ENCODE data around the gene SLC4A4.
"Not testable (repeated sequence)": the region's sequence is repeated elsewhere in the genome, so short reads cannot be mapped to it uniquely, and the experiment has no call there.

SLC4A4 gene

DNA sequence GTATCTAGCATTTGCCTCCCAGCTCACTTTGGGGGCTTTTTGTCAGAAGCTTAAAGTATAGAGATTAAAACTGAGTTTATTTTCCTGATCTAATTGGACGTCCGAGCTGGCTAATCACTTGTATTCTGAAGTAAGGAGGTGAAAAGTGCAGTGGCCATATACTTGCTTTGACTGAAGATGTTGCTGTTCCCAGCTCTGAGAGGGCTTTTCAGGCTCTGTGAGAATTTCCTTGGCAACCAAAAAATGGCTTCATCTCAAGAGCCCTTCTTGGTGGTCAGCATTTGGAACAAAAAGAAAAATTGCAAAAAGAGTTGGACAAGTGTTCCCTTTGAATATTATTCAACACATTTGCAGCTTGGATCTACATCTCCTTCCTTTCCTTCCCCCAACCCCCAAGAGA is 67.0 kb downstream of the SLC4A4 start:
- DNase-seq (ENCODE audit: low spot score in 2 of 2), result no peak
- Histone ChIP-seq H3K36me3 (replicated peaks) (no peaks in the 10 kb centered on the region), H3K9me3 (no peaks in the 10 kb centered on the region), H3K27me3 (ENCODE audit: low read depth) (0 out of 2 replicates have a peak, but pooled peaks cover 3% of the 10 kb centered on the region), H3K4me1 (no peaks in the 10 kb centered on the region), H3K4me3 (no peak overlapping the region)
- in situ Hi-C loops (cut with MboI; ENCODE audit: low sequenced_read_pairs), result no loop called here

GRCh38 chr4:71406459-71406963 is 67.7 kb downstream of the SLC4A4 start:
- Histone ChIP-seq H3K4me3 (no peak overlapping the region), H3K27me3 (ENCODE audit: low read depth) (0 out of 2 replicates have a peak, but pooled peaks cover 3% of the 10 kb centered on the region), H3K9me3 (no peaks in the 10 kb centered on the region), H3K36me3 (replicated peaks) (no peaks in the 10 kb centered on the region), H3K4me1 (no peaks in the 10 kb centered on the region)
- DNase-seq (ENCODE audit: low spot score in 2 of 2), result no peak
- in situ Hi-C loops (cut with MboI; ENCODE audit: low sequenced_read_pairs), result no loop called here

DNA sequence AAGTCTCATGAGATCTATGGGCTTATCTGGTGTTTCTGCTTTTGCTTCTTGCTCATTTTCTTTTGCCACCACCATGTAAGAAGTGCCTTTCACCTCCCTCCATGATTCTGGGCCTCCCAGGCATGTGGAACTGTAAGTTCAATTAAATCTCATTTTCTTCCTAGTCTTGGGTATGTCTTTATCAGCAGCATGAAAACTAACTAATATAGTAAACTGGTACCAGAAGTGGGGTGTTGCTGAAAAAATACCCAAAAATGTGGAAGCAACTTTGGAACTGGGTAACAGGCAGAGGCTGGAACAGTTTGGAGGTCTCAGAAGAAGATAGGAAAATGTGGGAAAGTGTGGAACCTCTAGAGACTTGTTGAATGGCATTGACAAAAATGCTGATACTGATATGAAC is 70.1 kb downstream of the SLC4A4 start:
- H3K4me1 ChIP-seq; H3K27me3 ChIP-seq (ENCODE audit: low read depth); H3K36me3 ChIP-seq (replicated peaks); DNase-seq (ENCODE audit: low spot score in 2 of 2); in situ Hi-C loops (cut with MboI; ENCODE audit: low sequenced_read_pairs); H3K9me3 ChIP-seq; H3K4me3 ChIP-seq: not testable (repeated sequence)

DNA sequence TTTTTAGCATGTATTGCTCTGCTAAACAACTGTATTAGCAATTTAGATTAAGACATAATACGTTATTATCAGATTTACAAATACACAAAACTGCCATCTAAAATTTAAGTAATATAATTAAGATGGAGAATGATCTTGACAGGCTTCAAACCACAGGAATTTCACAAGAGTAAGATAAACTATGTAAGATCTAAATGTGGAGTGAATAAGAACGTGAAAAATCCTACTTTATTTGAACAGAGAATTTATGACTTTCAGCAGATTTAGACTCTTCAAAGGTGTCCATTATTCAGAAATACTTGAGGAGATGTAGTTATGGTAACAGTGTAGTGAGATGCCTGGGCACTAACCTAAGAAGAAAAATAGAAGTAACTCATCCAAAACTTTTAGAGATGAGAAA is 73.2 kb downstream of the SLC4A4 start:
- in situ Hi-C loops (cut with MboI; ENCODE audit: low sequenced_read_pairs), result no loop called here
- H3K36me3 ChIP-seq (replicated peaks), result no peaks in the 10 kb centered on the region
- no peaks in the 10 kb centered on the region for H3K4me1 ChIP-seq
- DNase-seq (ENCODE audit: low spot score in 2 of 2), result no peak
- no peaks in the 10 kb centered on the region for H3K27me3 ChIP-seq (ENCODE audit: low read depth)
- no peaks in the 10 kb centered on the region for H3K9me3 ChIP-seq
- no peak overlapping the region for H3K4me3 ChIP-seq

DNA sequence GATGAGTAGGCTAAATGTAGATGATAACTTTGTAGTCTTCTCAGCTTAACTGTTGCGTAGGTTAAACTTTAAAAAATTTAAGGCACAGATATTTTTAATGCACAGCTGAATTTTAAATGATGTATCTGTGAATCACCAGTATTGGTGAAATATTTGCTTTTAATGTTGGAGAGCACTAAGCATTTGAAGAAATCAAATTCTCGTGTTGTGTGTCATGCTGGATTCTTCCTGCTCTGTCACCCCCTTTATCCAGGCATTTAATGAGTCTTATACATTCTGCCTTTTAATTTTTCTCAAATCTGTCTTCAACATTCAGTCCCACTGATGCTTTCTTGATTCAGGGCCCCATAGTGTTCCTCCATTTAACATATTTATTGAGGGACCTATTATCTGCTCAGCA is 76.7 kb downstream of the SLC4A4 start:
- in situ Hi-C loops (cut with MboI; ENCODE audit: low sequenced_read_pairs), result no loop called here
- no peaks in the 10 kb centered on the region for H3K4me1 ChIP-seq
- no peaks in the 10 kb centered on the region for H3K36me3 ChIP-seq (replicated peaks)
- no peaks in the 10 kb centered on the region for H3K9me3 ChIP-seq
- no peaks in the 10 kb centered on the region for H3K27me3 ChIP-seq (ENCODE audit: low read depth)
- H3K4me3 ChIP-seq, result no peak overlapping the region
- no peak for DNase-seq (ENCODE audit: low spot score in 2 of 2)

- H3K27me3 ChIP-seq (ENCODE audit: low read depth), result no peaks in the 10 kb centered on the region
- in situ Hi-C loops (cut with MboI; ENCODE audit: low sequenced_read_pairs), result no loop called here
- H3K4me3 ChIP-seq, result no peak overlapping the region
- DNase-seq (ENCODE audit: low spot score in 2 of 2), result no peak
- no peaks in the 10 kb centered on the region for H3K9me3 ChIP-seq
- H3K36me3 ChIP-seq (replicated peaks), result no peaks in the 10 kb centered on the region
- H3K4me1 ChIP-seq, result no peaks in the 10 kb centered on the region
Measured at GRCh38 chr4:71417150-71417549, 78.3 kb downstream of the SLC4A4 start.

DNA sequence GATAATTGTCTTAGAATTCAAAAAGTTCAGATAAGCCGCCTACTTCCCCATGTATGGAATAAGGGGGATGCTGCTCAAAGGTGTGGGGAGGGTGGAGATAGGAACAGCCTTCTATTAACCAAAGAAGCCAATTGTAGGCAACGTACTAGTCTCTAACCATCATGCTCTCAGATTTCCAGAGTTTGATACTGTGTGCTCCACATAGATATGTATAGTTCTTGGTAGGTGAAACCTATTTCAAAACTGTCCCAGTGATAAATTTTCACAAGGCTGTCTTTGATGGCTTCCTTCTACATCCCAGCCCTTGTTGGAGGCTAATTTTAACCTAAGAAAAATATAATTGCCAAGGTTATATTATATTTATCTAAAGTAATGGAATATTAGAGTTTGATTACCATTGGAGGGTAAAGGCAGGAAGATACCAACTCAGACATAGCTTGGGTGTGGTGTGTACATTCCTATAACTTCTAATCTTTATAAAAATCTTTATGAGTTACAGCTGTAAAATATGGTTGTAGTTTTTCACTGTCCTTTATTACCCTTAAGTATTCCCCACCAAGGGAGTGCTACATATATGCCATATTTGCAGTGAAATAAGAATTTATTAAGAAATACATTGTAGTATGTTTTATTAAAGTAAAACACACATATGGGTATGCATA is 87.7 kb downstream of the SLC4A4 start:
- Histone ChIP-seq H3K27me3 (ENCODE audit: low read depth) (no peaks in the 10 kb centered on the region), H3K4me3 (no peak overlapping the region), H3K4me1 (no peaks in the 10 kb centered on the region), H3K9me3 (no peaks in the 10 kb centered on the region), H3K36me3 (replicated peaks) (no peaks in the 10 kb centered on the region)
- in situ Hi-C loops (cut with MboI; ENCODE audit: low sequenced_read_pairs), result no loop called here
- no peak for DNase-seq (ENCODE audit: low spot score in 2 of 2)

GRCh38 chr4:71429106-71429505 is 90.3 kb downstream of the SLC4A4 start:
- no peaks in the 10 kb centered on the region for H3K36me3 ChIP-seq (replicated peaks)
- no peak for DNase-seq (ENCODE audit: low spot score in 2 of 2)
- peaks cover 3% of the 10 kb centered on the region; the same call in 1 of the 2 replicates for H3K27me3 ChIP-seq (ENCODE audit: low read depth)
- in situ Hi-C loops (cut with MboI; ENCODE audit: low sequenced_read_pairs), result no loop called here
- H3K4me3 ChIP-seq, result no peak overlapping the region
- H3K9me3 ChIP-seq, result no peaks in the 10 kb centered on the region
- H3K4me1 ChIP-seq, result no peaks in the 10 kb centered on the region

- H3K4me1 ChIP-seq, result no peaks in the 10 kb centered on the region
- no peaks in the 10 kb centered on the region for H3K36me3 ChIP-seq (replicated peaks)
- in situ Hi-C loops (cut with MboI; ENCODE audit: low sequenced_read_pairs), result no loop called here
- no peaks in the 10 kb centered on the region for H3K9me3 ChIP-seq
- no peak overlapping the region for H3K4me3 ChIP-seq
- H3K27me3 ChIP-seq (ENCODE audit: low read depth), result peaks cover 3% of the 10 kb centered on the region; the same call in 1 of the 2 replicates
- DNase-seq (ENCODE audit: low spot score in 2 of 2), result no peak
Measured at GRCh38 chr4:71429962-71430361, 91.1 kb downstream of the SLC4A4 start.

- DNase-seq (ENCODE audit: low spot score in 2 of 2), result no peak
- in situ Hi-C loops (cut with MboI; ENCODE audit: low sequenced_read_pairs), result no loop called here
- H3K4me3 ChIP-seq, result no peak overlapping the region
Measured at GRCh38 chr4:71430609-71431008, 91.8 kb downstream of the SLC4A4 start.

GRCh38 chr4:71440612-71441011 is 101.8 kb downstream of the SLC4A4 start:
- Histone ChIP-seq H3K36me3 (replicated peaks) (no peaks in the 10 kb centered on the region), H3K4me3 (no peak overlapping the region), H3K27me3 (ENCODE audit: low read depth) (no peaks in the 10 kb centered on the region), H3K4me1 (no peaks in the 10 kb centered on the region), H3K9me3 (no peaks in the 10 kb centered on the region)
- in situ Hi-C loops (cut with MboI; ENCODE audit: low sequenced_read_pairs), result no loop called here
- no peak for DNase-seq (ENCODE audit: low spot score in 2 of 2)

More at GRCh38 chr4:71430609-71431008, 91.8 kb downstream of the SLC4A4 start:
- Histone ChIP-seq H3K36me3 (replicated peaks) (no peaks in the 10 kb centered on the region), H3K27me3 (ENCODE audit: low read depth) (peaks cover 3% of the 10 kb centered on the region; the same call in 1 of the 2 replicates), H3K4me1 (no peaks in the 10 kb centered on the region), H3K9me3 (no peaks in the 10 kb centered on the region)

GRCh38 chr4:71441186-71442169 is 102.7 kb downstream of the SLC4A4 start:
- Histone ChIP-seq H3K27me3 (ENCODE audit: low read depth) (no peaks in the 10 kb centered on the region), H3K4me1 (no peaks in the 10 kb centered on the region), H3K4me3 (no peak overlapping the region), H3K9me3 (no peaks in the 10 kb centered on the region), H3K36me3 (replicated peaks) (no peaks in the 10 kb centered on the region)
- in situ Hi-C loops (cut with MboI; ENCODE audit: low sequenced_read_pairs), result no loop called here
- no peak for DNase-seq (ENCODE audit: low spot score in 2 of 2)

GRCh38 chr4:71442336-71442735 is 103.5 kb downstream of the SLC4A4 start:
- H3K27me3 ChIP-seq (ENCODE audit: low read depth), result no peaks in the 10 kb centered on the region
- DNase-seq (ENCODE audit: low spot score in 2 of 2), result no peak
- H3K9me3 ChIP-seq, result no peaks in the 10 kb centered on the region
- no peak overlapping the region for H3K4me3 ChIP-seq
- in situ Hi-C loops (cut with MboI; ENCODE audit: low sequenced_read_pairs), result no loop called here
- no peaks in the 10 kb centered on the region for H3K36me3 ChIP-seq (replicated peaks)
- no peaks in the 10 kb centered on the region for H3K4me1 ChIP-seq

- H3K27me3 ChIP-seq (ENCODE audit: low read depth), result no peaks in the 10 kb centered on the region
- H3K4me1 ChIP-seq, result no peaks in the 10 kb centered on the region
- no peak overlapping the region for H3K4me3 ChIP-seq
- H3K9me3 ChIP-seq, result no peaks in the 10 kb centered on the region
- H3K36me3 ChIP-seq (replicated peaks), result no peaks in the 10 kb centered on the region
- no peak for DNase-seq (ENCODE audit: low spot score in 2 of 2)
- in situ Hi-C loops (cut with MboI; ENCODE audit: low sequenced_read_pairs), result no loop called here
Measured at GRCh38 chr4:71444395-71444794, 105.6 kb downstream of the SLC4A4 start.

Data from HAP-1 (cell line).